H4 (cell line): Measurements from ENCODE around the gene RNF187. TPM values are rescaled to one million over a fixed set of nuclear protein-coding genes. Genes with fewer than 3 reads are reported as not detected.

Experiments
- DNase-seq: peaks from one replicate; pipeline ENCODE4 v3.0.0-alpha.2; 2015; ENCODE audit warnings: low spot score
- total RNA-seq: library from RNA; depleted of rRNA; stranded (reverse); fragments of >200 nt; shearing (Covaris generic); gene quantifications from 2 replicates; pipeline ENCODE4 v1.2.3, GENCODE V29; 2014; rRNA removed

RNF187 gene
- total RNA-seq, result 44.9 and 80.6 TPM in 2 replicates

- no peak for DNase-seq
Measured at GRCh38 chr1:228487336-228488124, at the start of gene RNF187. Gene RNF187, plus strand, starts transcription at chr1:228487382.

DNA sequence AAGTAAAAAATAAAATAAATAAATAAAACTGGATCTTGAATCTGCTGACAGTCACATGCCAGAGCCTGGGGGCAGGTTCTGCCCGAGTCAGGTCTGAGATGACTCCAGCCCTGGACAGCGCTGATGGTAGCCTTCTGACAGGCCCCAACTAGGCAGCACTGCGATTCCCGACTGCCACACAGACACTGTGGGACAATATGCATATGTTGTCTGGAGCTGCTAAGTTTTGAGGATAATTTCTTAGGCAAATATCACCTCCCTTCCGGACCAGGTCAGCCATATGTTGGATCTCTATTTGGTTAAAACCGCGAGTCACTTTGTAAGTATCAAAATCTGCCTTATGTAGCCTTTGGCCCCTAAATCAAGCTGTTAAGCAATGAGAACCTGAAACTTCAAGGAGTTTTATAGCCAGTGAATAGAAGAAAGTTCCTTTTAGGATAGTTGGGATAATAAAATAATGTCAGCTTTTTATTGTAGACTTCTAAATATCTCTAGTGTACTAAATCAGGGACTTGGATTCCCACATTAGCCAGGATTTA, 49.7 kb upstream of the RNF187 start:
- no peak for DNase-seq

DNA sequence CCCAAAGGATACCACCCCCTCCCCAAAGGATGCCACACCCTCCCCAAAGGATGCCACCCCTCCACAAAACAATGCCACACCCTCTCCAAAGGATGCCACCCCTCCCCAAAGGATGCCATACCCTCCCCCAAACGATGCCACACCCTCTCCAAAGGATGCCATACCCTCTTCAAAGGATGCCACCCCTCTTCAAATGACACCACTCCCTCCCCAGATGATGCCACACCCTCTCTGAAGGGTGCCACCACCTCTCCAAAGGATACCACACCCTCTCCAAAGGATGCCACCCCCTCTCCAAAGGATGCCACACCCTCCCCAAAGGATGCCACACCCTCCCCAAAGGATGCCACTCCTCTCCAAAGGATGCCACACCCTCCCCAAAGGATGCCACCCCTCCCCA, 48.9 kb upstream of the RNF187 start:
- DNase-seq, result no peak

DNA sequence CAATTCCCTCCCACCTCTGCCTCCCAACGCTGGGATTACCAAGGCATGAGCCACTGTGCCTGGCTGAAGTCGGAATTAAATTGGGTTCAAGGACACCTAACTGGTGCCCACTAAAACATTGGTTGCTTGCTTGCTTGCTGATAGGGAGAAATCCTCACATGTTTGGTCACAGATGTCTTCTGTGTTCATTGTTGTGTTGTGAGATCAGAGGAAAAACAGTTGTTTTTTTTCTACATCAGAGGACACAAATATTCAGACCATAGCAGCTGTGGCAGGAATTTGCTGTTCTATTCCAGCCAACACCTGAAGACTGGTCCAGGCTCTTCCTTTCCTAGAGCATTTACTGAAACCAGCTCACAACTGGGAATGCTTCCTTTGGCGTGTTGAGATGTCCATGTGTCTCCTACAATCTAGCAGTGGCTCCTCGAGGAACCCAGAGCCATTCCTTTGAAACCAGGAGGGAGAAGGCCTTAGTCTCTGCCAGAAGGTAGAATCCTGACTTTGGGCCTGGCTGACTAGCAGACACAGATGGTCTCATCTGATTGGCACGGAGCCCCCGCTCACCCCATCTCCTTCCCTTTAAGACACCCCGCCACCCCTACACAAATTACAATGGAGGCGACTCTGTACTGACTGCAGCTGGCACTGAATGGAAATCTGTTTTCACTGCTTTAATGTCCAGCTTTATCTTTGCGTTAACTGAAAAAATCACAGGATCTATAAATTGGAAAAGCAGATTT, 46.3 kb upstream of the RNF187 start:
- DNase-seq, result no peak

DNA sequence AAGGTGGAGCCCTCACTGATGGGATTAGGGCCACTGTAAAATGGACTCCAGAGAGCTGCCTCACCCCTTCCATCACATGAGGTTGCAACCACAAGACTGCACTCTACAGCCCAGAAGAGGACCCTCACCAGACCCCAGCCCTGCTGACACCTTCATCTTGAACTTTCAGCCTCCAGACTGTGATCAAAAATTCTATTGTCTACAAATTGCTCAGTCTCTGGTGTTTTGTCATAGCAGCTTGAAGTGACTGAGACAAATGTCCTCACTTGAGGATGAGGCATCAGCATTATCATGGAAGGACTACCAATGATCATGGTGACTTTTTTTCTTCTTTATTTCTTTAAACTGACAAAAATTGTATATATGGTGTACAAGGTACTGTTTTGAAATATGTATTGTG, 43.8 kb upstream of the RNF187 start:
- no peak for DNase-seq

DNA sequence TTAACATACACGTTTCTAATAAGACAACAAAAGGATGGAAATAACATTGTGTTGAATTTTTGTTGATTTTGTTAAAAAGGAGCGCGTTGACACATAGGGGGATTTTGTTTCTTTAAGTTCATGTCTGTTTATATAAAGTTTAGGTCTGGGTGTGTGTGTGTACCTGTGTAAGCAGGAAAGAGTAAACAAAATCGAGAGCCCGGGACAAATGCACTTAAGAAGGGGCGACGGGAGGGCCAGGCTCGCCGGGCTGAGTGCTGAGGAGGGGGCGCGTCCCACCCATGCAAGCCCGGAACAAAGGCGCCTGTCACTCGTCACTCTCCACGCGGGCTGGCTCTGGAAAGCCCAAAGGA, 41.7 kb upstream of the RNF187 start:
- no peak for DNase-seq

- no peak for DNase-seq
Measured at GRCh38 chr1:228445843-228446650, 41.1 kb upstream of the RNF187 start.

DNA sequence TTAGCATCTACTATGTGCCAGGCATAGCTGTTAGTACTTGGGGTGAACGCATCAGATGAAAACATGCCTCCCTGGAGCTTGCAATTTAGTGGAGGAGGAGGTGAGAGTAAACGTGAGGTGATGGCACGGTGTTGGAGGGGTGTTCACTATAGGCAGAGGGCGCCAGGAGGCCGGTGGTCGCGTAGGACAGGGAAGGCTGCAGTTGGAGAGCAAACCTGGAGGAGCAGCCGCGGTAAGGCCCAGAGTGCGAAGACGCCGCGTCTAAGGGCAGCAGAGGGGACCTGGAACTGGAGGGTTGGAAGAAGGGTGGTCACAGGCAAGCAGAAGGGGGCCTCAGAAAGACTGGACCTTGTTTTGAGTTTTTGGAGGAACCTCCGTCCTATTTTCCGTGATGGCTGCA, 40.3 kb upstream of the RNF187 start:
- no peak for DNase-seq

DNA sequence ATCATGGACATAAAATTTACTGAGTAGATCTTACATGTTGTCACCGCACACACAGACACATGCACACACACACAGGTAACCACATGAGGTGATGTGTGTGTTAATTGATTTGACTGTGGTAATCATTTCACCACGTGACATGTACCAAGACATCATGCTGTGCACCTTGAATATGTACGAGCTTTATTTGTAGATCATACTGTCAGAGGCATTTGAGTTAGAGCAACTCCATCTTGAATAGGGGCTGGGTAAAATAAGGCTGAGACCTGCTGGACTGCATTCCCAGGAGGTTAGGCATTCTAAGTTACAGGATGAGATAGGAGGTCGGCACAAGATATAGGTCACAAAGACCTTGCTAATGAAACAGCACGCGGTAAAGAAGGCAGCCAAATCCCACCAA, 38.8 kb upstream of the RNF187 start:
- no peak for DNase-seq

DNA sequence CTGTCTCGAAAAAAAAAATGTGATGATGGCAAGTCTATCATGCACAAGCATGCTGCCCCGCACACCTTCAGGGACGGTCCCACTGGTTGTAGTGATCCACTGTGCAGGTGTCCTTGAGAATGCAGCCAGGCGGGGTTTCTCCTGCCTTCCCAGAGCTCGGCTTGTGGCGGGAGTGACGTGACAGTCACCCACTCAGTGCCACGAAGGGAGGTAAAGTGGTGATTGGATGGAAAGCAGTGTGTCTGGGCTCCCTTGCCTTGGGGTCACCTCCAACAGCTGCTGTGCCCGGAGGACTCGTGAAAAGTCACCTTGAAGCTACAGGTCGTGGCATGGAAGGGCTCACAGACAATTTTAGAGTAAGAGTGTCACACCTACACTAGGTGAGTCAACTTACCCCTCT, 37.0 kb upstream of the RNF187 start:
- no peak for DNase-seq

DNA sequence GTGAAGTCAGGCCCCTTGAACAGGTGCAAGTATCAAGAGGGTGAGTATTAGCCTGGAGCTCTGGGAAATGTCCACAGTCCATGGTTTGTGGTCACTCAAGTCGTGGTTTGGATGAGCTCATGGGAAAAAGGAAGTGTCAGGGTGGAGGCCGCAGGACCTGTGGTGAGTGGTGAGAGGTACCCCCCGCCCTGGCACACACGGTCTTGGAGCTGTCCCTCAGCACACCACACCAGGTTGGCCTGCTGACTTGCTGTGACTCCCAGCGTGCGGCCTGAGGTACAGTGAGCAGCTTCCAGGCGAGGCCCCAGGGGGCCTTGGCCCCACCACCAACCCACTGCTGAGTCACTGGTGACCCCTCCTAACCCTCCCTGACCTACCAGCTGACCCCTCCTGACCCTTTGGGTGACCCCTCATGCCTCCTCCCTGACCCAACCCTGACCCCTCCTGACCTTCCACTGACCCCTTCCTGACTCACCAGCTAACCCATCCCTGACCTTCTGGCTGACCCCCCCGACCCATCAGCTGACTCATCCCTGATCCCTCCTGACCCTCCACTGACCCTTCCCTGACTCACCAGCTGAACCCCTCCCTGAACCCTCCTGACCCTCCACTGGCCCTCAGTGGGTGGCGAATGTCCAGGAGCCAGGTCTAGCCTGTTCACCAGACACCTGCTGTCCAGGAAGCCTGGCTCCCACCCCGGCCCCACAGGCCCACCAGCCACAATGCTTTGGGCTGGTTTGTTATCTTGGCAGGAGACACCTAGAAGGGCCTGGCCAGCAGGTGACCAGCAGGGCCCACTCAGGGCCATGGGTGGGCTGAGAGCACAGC, 34.8 kb upstream of the RNF187 start:
- no peak for DNase-seq

DNA sequence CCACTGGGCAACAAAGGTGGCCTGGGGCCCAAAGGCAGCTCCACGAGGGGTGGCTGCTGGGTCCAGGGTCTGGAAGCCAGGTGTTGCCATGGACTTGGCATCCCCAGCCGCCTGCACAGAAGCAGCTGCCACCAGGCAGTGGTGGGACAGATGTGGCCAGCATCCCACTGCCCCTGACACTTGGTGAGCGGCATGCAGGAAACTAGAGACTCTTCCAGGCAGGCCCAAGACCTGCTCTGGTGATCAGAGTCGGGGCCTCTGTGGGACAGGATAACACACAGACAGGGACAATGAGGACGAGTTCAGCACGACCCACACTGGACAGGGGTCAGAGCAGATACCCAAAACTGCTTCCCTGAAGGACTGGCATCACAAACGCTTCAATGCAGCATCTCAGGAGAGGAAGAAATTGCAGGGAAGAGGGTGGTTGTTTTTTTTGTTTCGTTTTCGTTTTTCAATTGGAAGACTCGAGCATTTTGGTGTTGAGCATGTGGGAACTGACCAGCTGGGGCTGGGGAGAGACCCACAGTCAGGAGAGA, 34.1 kb upstream of the RNF187 start:
- DNase-seq, result no peak

GRCh38 chr1:228453614-228454013, 33.6 kb upstream of the RNF187 start:
- DNase-seq, result no peak

DNA sequence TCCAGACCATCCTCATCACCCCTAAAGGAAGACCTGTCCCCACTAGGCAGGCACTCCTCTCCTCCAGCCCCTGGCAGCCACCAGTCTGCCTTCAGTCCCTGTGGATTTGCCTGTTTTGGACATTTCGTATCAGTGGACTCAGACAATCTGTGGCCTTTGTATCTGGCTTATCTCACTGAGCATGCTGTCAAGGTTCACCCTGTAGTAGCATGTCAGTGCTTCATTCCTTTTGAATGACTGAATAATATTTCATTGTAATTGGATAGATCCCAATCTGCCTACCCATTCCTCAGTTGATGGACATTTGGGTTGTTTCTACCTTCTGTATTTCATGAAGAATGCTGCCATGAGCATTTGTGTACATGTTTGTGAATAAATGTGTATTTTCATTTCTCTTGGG, 32.9 kb upstream of the RNF187 start:
- DNase-seq, result no peak

DNA sequence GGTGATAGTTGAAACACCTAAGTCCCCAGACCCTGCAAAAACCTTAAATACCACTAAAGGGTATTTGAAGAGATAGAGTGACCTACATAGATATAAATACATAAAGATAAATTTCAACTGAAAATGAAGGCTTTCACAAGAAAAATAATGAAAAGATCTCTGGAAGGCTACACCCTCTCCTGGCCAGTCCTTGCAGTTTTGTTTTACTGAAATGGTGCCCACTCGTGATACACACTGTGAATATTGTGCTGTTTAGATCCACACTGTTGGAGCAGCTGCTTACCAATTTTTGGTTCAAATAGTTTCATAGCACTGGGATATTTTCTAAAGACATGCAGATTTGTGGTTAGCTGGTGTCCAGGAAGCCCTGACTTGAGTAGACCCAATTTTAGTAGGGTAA, 31.5 kb upstream of the RNF187 start:
- DNase-seq, result no peak

DNA sequence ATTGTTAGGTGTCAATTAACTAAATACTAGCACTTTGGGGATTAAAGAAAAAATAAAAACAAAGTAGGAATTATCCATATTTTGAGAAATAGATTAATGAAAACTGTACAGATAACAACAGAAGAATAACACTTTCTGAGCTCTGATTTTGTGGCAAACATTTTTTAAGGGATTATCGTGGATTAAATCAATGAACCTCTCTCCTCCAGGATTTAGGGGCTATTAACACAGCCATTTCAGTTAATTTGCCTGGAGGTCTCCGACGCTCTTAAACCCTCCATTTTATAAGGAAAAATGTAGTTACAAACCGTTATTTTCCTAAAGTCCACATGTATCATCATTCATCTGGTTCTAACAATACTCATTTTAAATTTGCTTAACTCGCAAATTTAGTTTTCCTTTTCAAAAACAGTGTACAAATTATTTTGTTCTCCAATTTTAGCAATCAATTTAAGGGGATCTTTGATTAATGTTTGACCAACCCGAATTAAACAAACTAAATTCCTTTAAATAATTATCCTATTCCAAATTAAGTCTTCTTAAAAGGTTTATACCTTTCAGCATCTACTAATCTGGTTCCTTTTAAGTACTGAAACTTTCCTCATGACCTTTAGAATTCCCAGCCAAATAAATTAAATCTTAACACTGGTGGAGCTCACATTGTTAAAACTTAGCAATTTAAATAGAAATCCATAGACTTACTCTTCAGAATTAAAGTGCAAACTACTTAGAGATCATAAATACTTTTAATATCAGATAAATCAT, 30.7 kb upstream of the RNF187 start:
- DNase-seq, result no peak

GRCh38 chr1:228457017-228457395, 30.2 kb upstream of the RNF187 start:
- DNase-seq, result no peak

DNA sequence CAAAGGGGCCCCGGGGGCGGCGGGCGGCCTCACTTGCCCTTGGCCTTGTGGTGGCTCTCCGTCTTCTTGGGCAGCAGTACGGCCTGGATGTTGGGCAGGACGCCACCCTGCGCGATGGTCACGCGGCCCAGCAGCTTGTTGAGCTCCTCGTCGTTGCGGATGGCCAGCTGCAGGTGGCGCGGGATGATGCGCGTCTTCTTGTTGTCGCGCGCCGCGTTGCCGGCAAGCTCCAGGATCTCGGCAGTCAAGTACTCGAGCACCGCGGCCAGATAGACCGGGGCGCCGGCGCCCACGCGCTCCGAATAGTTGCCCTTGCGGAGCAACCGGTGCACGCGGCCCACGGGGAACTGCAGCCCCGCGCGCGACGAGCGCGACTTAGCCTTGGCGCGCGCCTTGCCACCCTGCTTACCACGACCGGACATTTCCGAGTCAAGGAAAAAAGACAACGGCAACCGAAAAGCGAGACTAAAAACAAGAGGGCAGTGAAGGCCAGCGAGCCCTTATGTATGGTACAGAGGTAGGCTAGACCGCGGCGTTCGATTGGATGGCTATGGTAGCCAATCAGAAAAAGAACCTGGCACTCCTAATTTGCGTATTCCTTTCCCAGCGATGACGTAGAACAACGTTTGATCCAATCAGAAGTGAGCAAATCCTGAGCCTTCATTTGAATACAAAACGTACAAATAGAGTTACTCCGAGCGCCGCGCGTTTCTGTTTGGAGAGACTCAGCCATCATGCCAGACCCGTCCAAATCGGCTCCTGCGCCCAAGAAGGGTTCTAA, 29.6 kb upstream of the RNF187 start:
- DNase-seq, result peak; percentile 99
